GM18511 (cell line): ENCODE measurements around the gene KCND3.

ENCODE experiments used
- ATAC-seq: cut with Tn5 transposase; IDR thresholded peaks from one replicate; pipeline ENCODE4 v1.9.1; 2021; ENCODE audit warnings: mild to moderate bottlenecking, moderate library complexity; ENCODE audit not compliant: unreplicated experiment

The KCND3 gene

DNA sequence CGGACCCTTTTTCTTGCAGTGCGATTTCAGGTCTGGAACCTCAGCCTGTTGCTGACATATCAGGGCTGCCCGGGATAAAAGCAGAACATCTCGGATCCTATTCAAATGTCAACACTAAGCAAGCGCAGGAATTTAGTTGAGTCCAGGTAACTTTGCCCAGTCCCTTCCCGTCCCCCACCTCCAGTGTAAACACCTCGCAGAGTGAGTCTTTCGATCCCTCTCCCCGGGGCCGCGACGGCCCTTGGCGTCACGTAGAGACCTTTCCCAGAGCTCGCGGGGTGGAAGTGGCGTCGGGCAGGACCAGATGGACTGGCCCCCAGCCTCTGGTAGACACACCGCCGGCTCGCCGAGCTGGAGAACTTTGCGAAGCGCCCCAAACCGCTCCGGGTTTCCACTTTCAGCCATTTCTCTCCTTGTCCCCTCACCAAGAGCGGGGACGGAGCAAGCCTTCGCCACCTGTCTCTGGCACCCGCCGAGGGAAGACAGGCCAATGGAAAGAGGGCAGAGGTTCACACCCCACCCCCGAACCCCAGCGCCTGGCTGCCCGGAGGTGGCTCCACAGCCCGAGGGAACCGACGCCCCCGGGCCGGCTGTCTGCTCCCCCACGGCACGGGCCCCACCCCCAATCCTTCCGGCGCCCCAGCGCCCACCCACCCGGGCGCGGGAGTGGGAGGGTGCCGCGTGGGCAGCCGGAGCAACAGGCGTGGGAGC, 570 bp downstream of the KCND3 start:
- no peak for ATAC-seq

DNA sequence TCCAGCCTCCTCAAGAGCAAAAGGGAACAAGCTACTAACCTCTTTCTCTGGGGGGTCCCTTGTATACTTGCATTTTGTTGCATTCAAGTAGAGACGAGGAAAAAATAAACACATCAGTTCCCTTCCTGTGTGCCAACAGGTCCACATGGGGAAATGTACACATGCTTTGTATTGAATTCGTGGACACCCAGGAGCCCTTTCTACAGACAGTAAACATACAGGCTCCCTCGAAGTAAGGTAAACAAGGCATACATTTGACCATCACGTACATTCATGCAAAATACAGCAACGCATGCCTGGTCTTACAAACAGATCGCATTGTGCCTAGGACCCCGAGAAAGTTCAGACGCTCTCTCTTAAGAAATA, 1.1 kb downstream of the KCND3 start:
- no peak for ATAC-seq

DNA sequence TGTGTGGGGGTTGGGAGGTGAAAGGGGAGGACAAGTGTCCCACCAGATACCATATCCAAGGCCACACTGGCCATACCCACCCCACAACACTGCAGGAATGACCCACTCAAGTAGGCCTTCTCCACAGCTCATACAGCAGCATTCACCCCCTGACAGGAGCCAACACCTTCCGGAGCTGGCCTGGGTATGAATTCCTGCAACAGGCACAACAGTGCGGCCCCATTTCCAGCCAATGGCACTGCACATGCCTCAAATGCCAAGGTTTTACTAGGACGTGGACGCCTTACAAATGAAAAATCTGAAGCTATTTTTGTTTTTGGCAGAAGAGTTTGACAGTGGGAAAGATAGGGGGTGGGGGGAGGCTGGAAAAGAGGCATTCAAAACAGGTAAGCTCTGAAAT, 2.0 kb downstream of the KCND3 start:
- no peak for ATAC-seq

DNA sequence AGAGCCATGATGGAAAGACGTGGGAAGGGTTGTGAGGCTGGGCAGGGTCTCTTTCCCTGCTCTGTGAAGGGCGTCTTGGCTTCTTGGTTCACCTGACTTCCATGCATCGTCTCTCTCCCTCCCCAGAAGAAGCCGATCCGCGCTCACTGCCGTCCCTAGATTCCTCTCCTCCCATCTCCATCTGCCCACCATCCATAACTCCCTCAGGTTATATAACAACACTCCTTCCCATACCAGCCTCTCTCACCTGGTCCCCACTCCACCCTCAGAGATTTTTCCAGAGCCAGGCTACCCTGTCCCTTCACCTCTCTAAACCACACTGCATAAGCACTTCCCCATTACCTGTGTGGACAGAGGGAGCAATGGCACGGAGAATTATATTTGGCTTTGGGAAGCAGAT, 6.0 kb downstream of the KCND3 start:
- no peak for ATAC-seq

DNA sequence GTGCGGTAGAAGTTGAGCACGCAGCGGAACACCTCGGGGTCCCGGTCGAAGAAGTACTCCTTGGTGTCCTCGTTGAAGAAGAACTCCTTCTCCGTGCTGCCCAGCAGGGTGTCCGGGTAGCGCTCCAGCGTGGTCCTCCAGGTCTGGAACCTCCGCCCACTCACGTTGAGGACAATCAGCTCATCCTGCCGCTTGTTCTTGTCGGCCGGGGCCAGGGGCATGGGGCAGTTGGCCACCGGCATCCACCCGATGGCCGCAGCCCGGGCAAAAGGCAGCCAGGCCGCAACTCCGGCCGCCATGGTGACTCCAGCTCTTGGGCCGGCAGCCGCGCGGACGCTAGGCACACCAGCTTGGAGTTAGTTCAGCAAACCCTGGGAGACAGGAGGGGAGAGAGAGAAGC, 7.0 kb downstream of the KCND3 start:
- no peak for ATAC-seq

DNA sequence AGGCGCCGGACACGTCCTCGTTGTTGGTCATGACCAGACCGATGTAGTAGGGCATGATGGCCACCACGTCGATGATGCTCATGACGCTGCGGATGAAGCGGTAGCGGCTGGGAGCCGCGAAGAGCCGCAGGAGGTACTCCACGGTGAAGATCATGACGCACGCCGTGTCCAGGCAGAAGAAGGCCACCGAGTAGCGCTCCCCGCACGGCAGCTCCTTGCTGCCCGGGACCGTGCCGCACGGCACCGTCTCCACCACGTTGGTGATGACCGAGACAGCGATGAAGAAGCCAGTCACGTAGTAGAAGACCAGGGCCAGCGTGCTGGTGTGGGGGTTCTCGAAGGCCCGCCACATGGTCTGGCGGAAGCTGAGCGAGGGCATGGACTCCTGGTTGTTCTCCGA, 7.6 kb downstream of the KCND3 start:
- ATAC-seq = no peak

DNA sequence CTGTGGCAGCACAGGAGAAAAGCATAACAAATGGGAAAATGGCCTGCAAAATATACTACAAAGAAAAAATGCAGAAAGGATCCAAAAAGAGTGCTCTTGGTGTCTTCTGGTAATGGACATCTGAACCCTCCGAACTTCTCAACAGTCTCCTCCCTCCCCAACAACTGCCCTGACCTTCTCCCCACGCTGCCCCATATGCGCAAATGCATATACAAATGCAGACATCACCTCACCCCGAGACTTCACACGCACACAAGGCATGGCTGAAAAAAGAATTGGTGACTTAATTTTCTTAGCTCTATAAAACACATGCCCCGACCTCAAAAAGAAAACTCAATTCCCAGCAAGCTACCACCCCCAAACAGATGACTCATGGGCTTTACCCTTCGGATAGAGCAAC, 8.4 kb downstream of the KCND3 start:
- ATAC-seq = no peak

DNA sequence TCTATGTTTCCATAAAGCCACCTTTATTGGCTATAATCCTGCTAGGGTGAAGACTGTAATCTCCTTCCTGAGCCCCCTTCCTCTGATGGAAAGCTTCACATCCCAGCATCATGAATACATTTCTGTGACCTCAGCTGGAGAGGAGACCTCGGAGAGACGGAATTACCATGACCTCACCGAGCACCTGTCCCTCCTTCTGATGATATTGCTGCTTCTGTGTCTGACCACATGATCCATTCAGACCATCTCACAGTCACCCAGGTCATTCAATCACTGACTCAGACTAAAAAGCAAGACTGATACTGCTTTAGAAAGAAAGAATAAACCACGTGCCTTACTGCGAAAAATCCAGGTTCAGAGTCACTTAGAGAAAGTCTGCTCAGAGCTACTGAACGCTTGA, 8.8 kb downstream of the KCND3 start:
- ATAC-seq = no peak

DNA sequence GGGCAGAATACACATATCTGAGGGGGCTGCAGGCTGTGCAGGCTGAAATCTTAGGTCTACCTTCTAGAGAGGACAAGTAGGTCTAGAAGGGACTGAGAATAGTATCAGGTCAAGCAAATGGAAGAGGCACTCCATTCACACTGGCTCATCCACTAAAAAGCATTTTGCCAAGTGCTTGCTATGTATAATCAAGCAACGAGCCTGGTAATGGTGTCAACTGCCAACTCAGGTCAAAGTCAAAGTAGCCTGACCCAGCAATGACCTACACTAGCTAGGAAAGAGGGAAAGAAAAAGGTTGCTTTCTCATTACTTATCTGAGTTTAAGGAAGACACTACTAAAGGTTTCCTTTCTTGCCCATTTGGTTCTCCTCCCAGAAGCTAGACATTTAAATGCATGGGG, 10.8 kb downstream of the KCND3 start:
- no peak for ATAC-seq

DNA sequence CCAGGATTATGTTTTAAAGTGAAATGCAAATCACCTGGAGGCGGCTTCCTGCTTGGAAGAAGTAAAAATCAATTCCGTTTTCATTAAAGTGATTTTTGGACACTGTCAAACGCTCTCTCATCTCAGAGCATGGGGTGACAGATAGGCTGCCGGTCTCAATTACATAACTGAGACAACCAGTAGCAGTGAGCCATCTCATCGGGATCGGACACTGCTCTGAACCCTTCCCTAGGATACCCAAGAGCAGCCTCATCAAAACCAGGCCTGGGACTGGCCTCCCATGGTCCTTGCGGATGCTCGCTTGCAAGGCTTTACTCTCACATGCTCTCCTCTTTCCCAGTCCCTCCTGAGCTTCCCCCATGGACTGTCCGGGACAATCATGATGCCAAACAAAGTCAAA, 12.1 kb downstream of the KCND3 start:
- no peak for ATAC-seq

DNA sequence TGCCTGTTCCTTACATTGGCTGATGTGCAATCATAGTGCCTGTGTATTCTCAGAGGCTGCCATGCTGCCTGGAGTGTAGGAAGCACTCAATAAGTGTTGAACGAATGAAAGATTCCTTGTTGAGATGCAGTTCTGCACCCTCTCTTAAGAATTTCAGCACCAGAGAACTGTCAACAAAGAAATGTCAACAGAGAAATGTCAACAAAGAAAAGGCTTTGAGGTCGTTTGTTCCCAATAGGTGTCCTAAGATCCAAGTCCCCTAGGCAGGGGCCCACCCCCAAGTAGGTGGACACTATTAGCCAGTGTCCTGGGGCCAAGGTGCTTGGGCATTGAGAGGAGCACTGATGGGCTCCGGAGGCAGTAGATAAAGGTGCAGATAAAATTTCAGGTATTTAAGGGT, 12.6 kb downstream of the KCND3 start:
- ATAC-seq = no peak

DNA sequence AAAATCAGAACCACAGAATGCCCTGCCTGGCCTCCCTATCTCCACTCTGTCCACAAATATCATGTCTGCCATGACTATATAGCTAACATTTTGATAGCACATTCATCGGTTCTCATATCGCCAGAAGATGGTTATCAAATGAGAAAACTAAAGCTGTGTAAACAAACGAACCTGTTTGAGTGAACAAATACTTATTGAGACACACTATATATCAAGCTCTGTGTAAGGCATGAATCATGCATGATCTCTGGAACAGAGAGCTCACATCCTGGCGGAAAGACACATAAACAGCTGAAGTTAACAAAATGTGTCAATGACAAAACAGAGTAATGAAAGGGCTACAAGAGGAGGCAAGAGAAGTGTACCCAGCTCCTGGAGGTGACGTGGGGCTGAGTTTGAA, 13.1 kb downstream of the KCND3 start:
- no peak for ATAC-seq

DNA sequence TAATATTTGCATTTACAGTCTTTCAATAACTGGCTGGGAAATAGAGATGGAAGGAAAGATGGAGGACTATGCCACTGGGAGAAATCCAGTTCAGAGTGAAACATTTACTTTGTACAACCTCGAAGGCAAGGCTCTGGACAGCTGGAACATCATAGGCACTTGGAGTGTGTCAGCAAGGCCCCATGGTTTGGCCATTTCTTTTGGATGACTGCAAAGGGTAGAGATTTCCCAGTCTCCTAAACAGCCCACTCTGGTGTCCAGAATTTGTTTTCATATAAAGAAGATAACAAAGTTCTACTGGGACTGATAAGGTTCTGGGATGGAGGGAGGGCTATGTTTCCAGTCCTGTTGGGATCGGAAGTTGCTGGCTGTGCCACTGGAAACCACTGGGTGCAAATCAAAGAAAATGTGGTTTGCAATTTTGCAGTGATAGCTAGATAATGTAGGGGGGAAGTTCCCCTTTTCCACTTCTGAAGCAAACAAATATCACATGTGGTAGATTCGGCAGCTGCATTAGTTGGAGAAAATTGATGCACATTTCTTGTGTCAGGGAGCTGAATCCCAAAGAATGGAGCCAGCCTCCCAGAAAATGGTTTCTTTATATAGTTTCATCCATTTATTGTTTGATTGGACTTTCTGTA, 16.2 kb downstream of the KCND3 start:
- no peak for ATAC-seq

DNA sequence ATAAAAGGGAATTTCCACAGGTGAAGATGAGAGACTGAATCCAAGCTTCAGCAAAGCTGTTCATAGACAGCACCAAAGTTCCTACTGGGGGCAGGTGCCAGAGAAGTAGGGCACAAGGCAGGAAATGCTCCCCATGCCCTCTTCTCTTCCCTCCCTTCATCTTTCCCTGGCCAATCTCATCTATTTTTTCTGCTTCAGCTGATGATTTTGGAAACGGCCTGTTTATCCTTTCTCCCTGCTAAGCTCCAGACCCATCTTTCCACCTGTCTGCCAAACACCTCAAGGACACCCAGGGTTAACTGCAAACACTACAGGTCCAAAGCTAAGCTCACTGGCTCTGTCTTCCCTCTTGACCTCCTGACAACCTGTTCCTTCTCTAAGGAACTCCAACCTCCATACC, 18.1 kb downstream of the KCND3 start:
- ATAC-seq = no peak

DNA sequence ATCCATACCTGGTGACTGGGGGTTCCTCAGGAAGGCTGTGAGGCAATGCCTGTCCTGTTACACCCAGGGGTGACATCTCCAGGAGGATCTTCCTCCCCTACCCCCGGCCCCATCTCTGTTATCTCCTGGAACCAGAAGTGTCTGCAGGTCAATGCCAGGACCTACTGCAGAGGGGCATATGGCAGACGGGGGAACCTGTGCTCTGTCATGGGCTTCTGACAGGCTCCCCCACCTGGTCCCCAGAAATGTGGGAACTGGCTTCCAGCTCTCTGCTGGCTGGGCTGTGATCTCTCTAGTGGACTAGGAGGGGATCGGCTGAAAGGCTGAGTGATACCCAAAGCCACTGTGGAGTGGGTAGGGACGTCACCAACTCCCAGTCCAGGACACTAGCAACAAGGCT, 21.0 kb downstream of the KCND3 start:
- ATAC-seq = no peak

DNA sequence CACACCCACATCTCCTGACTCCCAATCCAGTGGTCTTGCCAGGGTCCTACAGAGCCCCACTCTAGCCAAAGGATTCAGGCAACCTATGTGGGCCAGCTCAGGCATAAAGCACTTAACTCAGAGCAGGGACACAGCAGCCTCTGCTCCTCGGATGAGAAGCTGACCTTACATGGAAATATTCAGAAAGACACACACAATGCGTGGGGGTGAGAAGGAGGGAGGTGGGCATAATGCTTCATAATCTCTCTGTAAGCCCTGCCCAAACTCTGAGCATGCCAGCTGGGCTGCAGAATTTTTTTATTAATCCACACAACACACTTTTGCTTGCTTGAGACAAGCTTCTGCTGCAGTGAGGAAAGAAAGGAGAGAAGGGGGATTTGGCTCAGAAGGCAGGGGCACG, 21.6 kb downstream of the KCND3 start:
- ATAC-seq = no peak

DNA sequence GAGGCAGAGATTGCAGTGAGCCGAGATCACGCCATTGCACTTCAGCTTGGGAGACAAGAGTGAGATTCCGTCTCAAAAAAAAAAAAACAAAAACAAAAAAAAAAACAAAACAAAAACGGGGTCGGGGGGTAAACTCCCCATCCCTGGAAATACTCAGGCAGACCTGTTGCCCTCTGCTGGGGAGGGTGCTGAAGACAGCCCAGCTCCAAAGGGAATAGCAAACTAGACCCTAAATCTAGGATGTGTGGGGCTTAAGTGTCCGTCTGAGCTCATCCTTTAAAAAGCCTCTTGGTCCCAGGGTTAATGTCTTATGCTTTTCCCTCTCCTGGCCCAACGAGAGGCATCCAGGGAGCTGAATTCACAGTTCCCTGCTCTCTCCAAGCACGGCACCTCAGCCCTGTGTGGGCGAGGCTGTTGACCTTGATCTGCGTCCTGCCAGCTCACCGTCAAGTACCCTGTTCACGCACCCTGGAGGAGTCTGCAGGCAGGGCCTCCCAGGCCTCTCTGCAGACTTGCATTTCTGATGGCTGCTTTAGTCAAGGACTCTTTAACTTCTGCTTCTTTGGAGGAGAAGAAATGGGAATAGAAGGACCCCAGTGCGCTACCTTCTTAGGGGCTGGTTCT, 22.3 kb downstream of the KCND3 start:
- no peak for ATAC-seq

DNA sequence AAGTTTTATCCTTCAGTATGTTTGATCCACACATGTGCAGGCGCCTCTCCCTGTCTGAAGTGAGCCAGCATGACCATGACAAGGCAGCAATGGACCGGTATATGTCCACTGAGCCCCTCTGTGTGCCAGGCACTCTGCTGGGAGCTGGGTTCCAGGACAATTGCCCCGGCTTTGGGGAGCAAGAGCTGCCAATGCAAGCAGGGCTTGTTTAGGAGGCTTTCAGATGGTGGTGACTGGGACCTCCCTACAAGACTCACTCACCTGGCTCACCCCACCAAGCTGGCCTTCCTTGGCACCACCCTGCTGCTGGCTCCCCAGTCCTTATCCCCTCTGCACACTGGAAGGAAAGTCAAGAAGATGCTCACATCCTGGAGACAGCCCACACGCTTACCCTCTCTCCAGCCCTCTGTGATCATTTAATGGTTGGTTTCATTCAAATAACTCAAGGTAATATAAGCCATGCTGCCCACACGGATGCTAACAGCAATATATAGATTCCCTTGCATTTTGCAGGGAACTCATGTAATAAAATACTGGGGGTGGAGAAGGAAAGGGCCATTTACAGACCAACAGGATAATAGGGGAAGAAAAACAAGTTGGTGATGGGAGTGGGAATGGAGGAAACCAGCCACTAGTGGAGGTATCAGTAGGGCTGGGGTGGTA, 23.6 kb downstream of the KCND3 start:
- ATAC-seq = no peak

DNA sequence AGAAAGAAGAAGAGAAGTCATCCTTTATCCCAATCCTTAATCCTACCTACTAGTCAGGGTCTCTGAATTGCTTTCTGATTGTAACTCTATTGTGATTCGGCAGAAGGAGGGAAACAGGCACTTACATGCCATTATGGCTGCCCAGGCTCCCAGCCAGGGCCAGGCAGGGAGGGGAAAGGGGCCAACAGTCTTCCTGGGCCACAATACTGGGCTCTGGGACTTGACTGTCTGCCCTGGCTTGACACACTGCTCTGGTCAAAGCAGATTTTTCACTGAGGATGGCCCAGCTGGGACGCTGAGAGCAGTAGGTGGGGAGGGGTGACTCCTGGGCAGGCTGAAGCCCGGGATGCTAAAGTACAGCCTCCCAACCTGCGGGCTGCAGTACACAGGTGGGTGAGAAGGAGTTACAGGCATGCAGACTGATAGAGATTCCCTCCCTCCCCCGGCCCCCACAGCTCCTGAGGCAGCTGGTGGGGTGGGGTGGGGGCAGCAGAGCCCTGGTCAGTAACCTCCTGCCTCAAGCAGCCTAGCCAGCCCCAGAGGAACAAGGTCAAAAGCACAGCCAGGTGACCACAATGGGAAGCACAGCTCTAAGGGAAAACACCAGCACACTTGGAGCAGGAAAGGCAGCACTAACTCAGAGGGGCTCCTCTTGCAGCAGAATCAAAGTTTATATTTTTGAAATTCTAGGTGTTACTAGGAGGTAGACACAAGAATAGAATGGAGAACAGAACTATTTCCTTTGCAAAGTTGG, 25.3 kb downstream of the KCND3 start:
- ATAC-seq = no peak

DNA sequence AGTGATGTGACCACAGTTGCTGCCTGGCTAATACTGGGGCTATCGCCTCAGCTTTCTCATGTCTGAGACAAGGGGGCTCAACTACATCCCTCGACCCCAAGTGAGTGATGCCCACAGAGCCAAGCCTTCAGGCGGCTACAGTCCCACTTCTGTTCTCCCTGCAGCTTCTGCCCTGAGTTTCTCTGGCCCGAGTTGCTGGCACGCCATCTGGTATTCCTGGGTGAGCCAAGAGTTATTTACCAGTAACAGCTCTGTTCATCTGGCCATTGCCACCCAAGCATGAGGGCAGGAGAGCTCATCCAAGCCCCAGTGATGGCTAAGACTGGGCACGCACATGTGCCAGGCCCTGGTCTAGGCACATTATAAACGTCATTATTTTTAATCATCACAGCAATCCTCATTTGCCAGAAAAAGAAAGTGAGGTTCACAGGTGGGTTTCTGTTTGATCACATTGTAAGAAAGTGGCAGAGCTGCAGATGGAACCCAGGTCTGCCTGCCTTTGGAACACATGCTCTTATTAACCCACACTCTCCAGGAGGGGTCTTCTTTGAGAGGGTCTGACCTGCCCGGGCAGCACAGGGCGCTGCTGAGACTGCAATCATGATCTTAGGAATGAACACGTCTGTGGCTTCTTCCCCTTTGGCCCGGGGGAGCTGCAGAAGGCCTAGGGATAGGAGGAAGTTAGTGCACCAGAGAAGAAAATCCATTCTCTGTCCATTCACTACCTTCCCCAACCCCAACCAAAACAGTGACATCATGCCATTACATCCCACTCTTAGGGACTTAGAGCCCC, 27.5 kb downstream of the KCND3 start:
- ATAC-seq = no peak

DNA sequence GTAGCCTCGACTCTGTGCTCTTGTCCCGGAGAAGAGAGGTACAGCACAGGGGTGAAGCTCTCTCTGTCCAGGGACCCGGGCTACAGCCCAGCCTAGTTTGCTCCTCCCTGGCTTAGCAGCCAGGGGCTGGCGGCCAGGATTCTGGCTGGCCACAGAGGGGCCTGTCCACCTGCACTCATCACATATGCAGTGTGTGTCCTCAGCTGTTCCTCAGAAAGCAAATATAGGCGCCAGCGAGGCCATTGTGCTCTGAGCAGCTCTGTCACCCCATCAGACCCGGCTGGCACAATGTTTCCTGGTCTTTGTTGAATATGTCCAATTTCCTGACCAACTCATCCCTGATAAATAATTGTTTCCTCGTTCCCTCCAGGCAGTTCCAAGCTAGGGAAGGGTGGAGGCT, 28.5 kb downstream of the KCND3 start:
- ATAC-seq = no peak
